IPS-20b (cell line): ENCODE data around the gene SORCS1.

Experiments
- H3K27ac ChIP-seq: one replicate; pipeline ENCODE4 v1.5.1; 2013; ENCODE audit warnings: low read length
- H3K27me3 ChIP-seq: 2 replicates; pipeline ENCODE4 v1.6.1; 2013; ENCODE audit warnings: mild to moderate bottlenecking, low read length, inconsistent platforms; ENCODE audit not compliant: insufficient read depth
- H3K36me3 ChIP-seq: 2 replicates; pipeline ENCODE4 v1.6.1; 2013; ENCODE audit warnings: low read depth, mild to moderate bottlenecking, inconsistent platforms, low read length, moderate library complexity; ENCODE audit not compliant: insufficient read depth
- H3K4me1 ChIP-seq: 2 replicates; pipeline ENCODE4 v1.6.1; 2013; ENCODE audit warnings: mild to moderate bottlenecking, control low read depth, inconsistent platforms, low read length, moderate library complexity; ENCODE audit not compliant: insufficient read depth
- H3K4me3 ChIP-seq: 2 replicates; pipeline ENCODE4 v1.5.1; 2013; ENCODE audit warnings: mild to moderate bottlenecking, low read length, inconsistent platforms
- H3K9ac ChIP-seq: 2 replicates; pipeline ENCODE4 v1.6.1; 2013; ENCODE audit warnings: low read depth, mild to moderate bottlenecking, inconsistent platforms, low read length, moderate library complexity
- H3K9me3 ChIP-seq: 2 replicates; pipeline ENCODE4 v1.6.1; 2013; ENCODE audit warnings: mild to moderate bottlenecking, low read depth, low read length, inconsistent platforms; ENCODE audit not compliant: insufficient read depth

The SORCS1 gene

GRCh38 chr10:106956216-106956915, 208.1 kb downstream of the SORCS1 start:
- no peaks in the 10 kb centered on the region for H3K27me3 ChIP-seq
- no peak overlapping the region for H3K27ac ChIP-seq
- no peak overlapping the region for H3K4me3 ChIP-seq
- H3K9ac ChIP-seq = no peak overlapping the region
- H3K9me3 ChIP-seq = no peaks in the 10 kb centered on the region
- H3K36me3 ChIP-seq = no peaks in the 10 kb centered on the region
- no peaks in the 10 kb centered on the region; the same call in 1 of the 2 replicates for H3K4me1 ChIP-seq

GRCh38 chr10:106955133-106955532, 209.4 kb downstream of the SORCS1 start:
- no peaks in the 10 kb centered on the region; the same call in 1 of the 2 replicates for H3K4me1 ChIP-seq
- no peak overlapping the region for H3K4me3 ChIP-seq
- H3K9me3 ChIP-seq = no peaks in the 10 kb centered on the region
- H3K9ac ChIP-seq = no peak overlapping the region
- no peaks in the 10 kb centered on the region for H3K27me3 ChIP-seq
- no peak overlapping the region for H3K27ac ChIP-seq
- H3K36me3 ChIP-seq = no peaks in the 10 kb centered on the region

GRCh38 chr10:106952033-106952432, 212.5 kb downstream of the SORCS1 start:
- H3K4me3 ChIP-seq = no peak overlapping the region
- H3K36me3 ChIP-seq = no peaks in the 10 kb centered on the region
- no peaks in the 10 kb centered on the region for H3K27me3 ChIP-seq
- no peak overlapping the region for H3K9ac ChIP-seq
- no peaks in the 10 kb centered on the region for H3K9me3 ChIP-seq
- no peak overlapping the region for H3K27ac ChIP-seq
- H3K4me1 ChIP-seq = no peaks in the 10 kb centered on the region; the same call in 1 of the 2 replicates

- Histone ChIP-seq H3K4me1 (no peaks in the 10 kb centered on the region), H3K27ac (no peak overlapping the region), H3K27me3 (no peaks in the 10 kb centered on the region), H3K4me3 (no peak overlapping the region), H3K9me3 (no peaks in the 10 kb centered on the region), H3K9ac (no peak overlapping the region), H3K36me3 (no peaks in the 10 kb centered on the region)
Measured at GRCh38 chr10:106949680-106950478, 214.6 kb downstream of the SORCS1 start.

- Histone ChIP-seq H3K4me1 (no peaks in the 10 kb centered on the region), H3K27ac (no peak overlapping the region), H3K9ac (no peak overlapping the region), H3K4me3 (no peak overlapping the region), H3K9me3 (no peaks in the 10 kb centered on the region), H3K27me3 (no peaks in the 10 kb centered on the region), H3K36me3 (no peaks in the 10 kb centered on the region)
Measured at GRCh38 chr10:106947643-106948042, 216.9 kb downstream of the SORCS1 start.

- H3K27ac ChIP-seq = no peak overlapping the region
- no peaks in the 10 kb centered on the region for H3K4me1 ChIP-seq
- no peaks in the 10 kb centered on the region for H3K27me3 ChIP-seq
- H3K4me3 ChIP-seq = no peak overlapping the region
- H3K9ac ChIP-seq = no peak overlapping the region
- H3K36me3 ChIP-seq = no peaks in the 10 kb centered on the region
- H3K9me3 ChIP-seq = no peaks in the 10 kb centered on the region
Measured at GRCh38 chr10:106942035-106942662, 222.4 kb downstream of the SORCS1 start.

GRCh38 chr10:106941297-106942034, 223.0 kb downstream of the SORCS1 start:
- no peaks in the 10 kb centered on the region for H3K36me3 ChIP-seq
- H3K9ac ChIP-seq = no peak overlapping the region
- H3K27me3 ChIP-seq = no peaks in the 10 kb centered on the region
- no peak overlapping the region for H3K4me3 ChIP-seq
- H3K4me1 ChIP-seq = no peaks in the 10 kb centered on the region
- H3K27ac ChIP-seq = no peak overlapping the region
- H3K9me3 ChIP-seq = no peaks in the 10 kb centered on the region

- no peak overlapping the region for H3K4me3 ChIP-seq
- no peaks in the 10 kb centered on the region for H3K27me3 ChIP-seq
- H3K9me3 ChIP-seq = no peaks in the 10 kb centered on the region
- H3K27ac ChIP-seq = no peak overlapping the region
- H3K9ac ChIP-seq = no peak overlapping the region
- no peaks in the 10 kb centered on the region for H3K36me3 ChIP-seq
- H3K4me1 ChIP-seq = no peaks in the 10 kb centered on the region
Measured at GRCh38 chr10:106938513-106938912, 226.0 kb downstream of the SORCS1 start.

- H3K9me3 ChIP-seq = no peaks in the 10 kb centered on the region
- H3K4me1 ChIP-seq = no peaks in the 10 kb centered on the region
Measured at GRCh38 chr10:106935978-106936451, 228.5 kb downstream of the SORCS1 start.

GRCh38 chr10:106931853-106932249, 232.7 kb downstream of the SORCS1 start:
- Histone ChIP-seq H3K27me3 (peaks cover 37% of the 10 kb centered on the region), H3K36me3 (no peaks in the 10 kb centered on the region), H3K9ac (no peak overlapping the region), H3K4me3 (no peak overlapping the region), H3K27ac (no peak overlapping the region), H3K9me3 (no peaks in the 10 kb centered on the region), H3K4me1 (peaks cover 10% of the 10 kb centered on the region; the same call in 1 of the 2 replicates)

More at GRCh38 chr10:106935978-106936451, 228.5 kb downstream of the SORCS1 start:
- peaks cover 16% of the 10 kb centered on the region for H3K27me3 ChIP-seq
- H3K36me3 ChIP-seq = no peaks in the 10 kb centered on the region
- no peak overlapping the region for H3K4me3 ChIP-seq
- no peak overlapping the region for H3K27ac ChIP-seq
- H3K9ac ChIP-seq = no peak overlapping the region

GRCh38 chr10:106931159-106931852, 233.2 kb downstream of the SORCS1 start:
- Histone ChIP-seq H3K4me1 (peaks cover 10% of the 10 kb centered on the region; the same call in 1 of the 2 replicates), H3K27me3 (peaks cover 37% of the 10 kb centered on the region), H3K9ac (no peak overlapping the region), H3K4me3 (no peak overlapping the region), H3K9me3 (no peaks in the 10 kb centered on the region), H3K36me3 (no peaks in the 10 kb centered on the region), H3K27ac (no peak overlapping the region)
